KOPT-K1 (cell line): ENCODE data around the gene HNRNPUL2.
"Not testable (repeated sequence)": the region's sequence is repeated elsewhere in the genome, so short reads cannot be mapped to it uniquely, and the experiment has no call there.

Experiments
- H3K27ac ChIP-seq: fragments of 200-600 bp; sonication (generic); 2 replicates; pipeline ENCODE4 v1.5.1; 2016; ENCODE audit warnings: antibody characterized with exemption, mild to moderate bottlenecking, low read depth, low read length; ENCODE audit not compliant: poor library complexity, severe bottlenecking
- H3K36me3 ChIP-seq: fragments of 200-600 bp; sonication (generic); 2 replicates; pipeline ENCODE4 v1.5.1; 2017; ENCODE audit warnings: antibody characterized with exemption, mild to moderate bottlenecking, low read length, moderate library complexity; ENCODE audit not compliant: insufficient read depth
- H3K9me3 ChIP-seq: fragments of 200-600 bp; sonication (generic); 2 replicates; pipeline ENCODE4 v1.5.1; 2017; ENCODE audit warnings: antibody characterized with exemption, low read length, mild to moderate bottlenecking; ENCODE audit not compliant: insufficient read depth, poor library complexity, severe bottlenecking

Gene HNRNPUL2

GRCh38 chr11:62747475-62748160, 20.4 kb upstream of the HNRNPUL2 start:
- no peaks in the 10 kb centered on the region for H3K9me3 ChIP-seq
- peaks cover 21% of the 10 kb centered on the region for H3K36me3 ChIP-seq
- no peak overlapping the region for H3K27ac ChIP-seq

DNA sequence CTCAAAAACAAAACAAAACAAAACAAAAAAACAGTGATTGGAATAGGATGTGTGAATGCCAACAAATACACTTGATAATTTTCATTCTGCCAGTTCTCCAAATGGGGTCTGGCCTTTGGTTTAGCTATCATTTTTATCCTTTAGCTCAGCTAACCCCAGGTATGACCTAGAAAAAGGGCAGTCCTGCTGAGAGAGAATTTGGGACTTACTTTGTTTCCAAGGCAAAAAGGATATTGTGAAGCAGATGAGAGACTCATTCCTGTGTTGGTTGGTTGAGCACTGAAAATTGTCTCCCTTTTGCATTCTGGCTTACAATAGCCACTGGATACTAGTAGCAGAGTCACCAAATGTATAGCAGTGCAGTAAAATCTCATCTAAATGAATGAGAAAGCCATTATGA, 9.9 kb upstream of the HNRNPUL2 start:
- H3K27ac ChIP-seq = no peak overlapping the region
- H3K9me3 ChIP-seq = no peaks in the 10 kb centered on the region
- H3K36me3 ChIP-seq = peaks cover 95% of the 10 kb centered on the region

- Histone ChIP-seq H3K9me3 (no peaks in the 10 kb centered on the region), H3K27ac (no peak overlapping the region), H3K36me3 (peaks cover 67% of the 10 kb centered on the region)
Observed at GRCh38 chr11:62732830-62733229, 5.6 kb upstream of the HNRNPUL2 start.

DNA sequence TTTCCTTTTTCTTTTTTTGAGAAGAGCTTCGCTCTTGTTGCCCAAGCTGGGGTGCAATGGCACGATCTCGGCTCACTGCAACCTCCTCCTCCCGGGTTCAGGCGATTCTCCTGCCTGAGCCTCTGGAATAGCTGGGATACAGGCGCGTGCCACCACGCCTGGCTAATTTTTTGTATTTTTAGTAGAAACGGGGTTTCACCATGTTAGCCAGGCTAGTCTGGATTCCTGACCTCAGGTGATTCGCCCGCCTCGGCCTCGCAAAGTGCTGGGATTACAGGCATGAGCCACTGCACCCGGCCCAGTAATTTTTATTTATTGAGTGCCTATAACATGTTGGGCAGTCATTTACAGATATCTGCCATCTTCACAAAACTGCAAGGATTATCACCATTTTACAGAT, 2.8 kb upstream of the HNRNPUL2 start:
- H3K27ac ChIP-seq = peak overlapping the region; percentile 4
- peaks cover 56% of the 10 kb centered on the region for H3K36me3 ChIP-seq
- not testable (repeated sequence) for H3K9me3 ChIP-seq

DNA sequence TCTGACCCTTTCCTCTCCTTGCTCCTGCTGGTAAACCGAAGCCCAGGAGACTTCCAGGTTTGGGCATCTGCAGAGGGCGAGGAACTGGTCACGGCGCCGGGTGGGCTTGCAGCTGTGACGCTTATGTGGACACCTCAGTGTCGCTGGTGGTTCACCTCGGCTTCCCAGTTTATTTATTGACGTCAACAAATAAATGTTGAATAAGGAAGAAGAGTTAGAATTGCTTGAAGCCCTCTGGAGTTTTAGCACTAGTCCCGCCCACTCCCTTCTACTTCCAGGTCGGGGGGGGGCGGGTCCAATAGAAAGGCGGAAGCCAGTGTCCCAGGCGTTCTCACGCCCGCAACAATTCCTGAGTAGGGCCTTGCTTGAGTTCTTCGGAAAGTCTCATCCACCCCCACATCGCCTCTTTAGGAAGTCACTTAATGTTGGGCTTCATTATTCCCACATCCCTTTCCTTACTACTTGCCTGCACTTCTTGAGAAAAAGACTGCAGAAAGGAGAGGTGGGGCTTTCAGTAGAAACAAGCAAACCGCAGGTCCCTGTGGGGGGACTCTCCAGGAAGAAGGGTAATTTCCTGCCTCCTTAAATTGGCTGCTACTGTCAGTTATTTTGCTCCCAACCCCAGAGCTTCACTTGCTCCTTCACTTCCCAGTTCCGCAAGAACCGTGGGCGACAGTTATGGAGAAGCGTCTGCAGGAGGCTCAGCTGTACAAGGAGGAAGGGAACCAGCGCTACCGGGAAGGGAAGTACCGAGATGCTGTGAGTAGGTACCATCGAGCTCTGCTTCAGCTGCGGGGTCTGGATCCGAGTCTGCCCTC, 1.1 kb upstream of the HNRNPUL2 start, which contains the start of gene TTC9C:
TTC9C (plus strand) TSS at position 316 of the 818 bp plus-strand sequence; CDS start at position 679, 363 bp downstream.
- Histone ChIP-seq H3K36me3 (peaks cover 57% of the 10 kb centered on the region), H3K27ac (peak within 1 kb of the TSS; percentile 93), H3K9me3 (no peaks in the 10 kb centered on the region)

DNA sequence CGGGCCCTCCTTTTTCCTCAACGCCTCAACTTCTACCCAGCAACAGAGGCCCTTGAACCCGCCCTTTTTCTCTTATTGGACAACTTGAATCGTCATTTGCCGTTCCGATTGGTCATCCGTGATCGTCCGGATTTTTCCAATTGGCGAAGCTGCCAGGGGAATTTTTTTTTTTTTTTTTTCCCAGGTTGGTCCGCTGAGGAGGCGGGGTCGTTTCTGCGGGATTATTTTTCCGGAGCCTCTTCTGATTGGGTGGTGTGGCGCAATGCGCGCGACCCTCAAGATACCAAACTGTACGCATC, 564 bp upstream of the HNRNPUL2 start:
- peaks cover 57% of the 10 kb centered on the region for H3K36me3 ChIP-seq

GRCh38 chr11:62726915-62727164, 417 bp downstream of the HNRNPUL2 start:
- Histone ChIP-seq H3K9me3 (no peaks in the 10 kb centered on the region), H3K36me3 (peaks cover 57% of the 10 kb centered on the region), H3K27ac (peak overlapping the region; percentile 93)

More for the DNA sequence above, 564 bp upstream of the HNRNPUL2 start:
- H3K9me3 ChIP-seq = no peaks in the 10 kb centered on the region
- peak overlapping the region; percentile 93 for H3K27ac ChIP-seq

- no peaks in the 10 kb centered on the region for H3K9me3 ChIP-seq
- H3K36me3 ChIP-seq = peaks cover 57% of the 10 kb centered on the region
- H3K27ac ChIP-seq = peak overlapping the region; percentile 93
Observed at GRCh38 chr11:62726156-62726914, 922 bp downstream of the HNRNPUL2 start.

GRCh38 chr11:62725646-62726045, 1.6 kb downstream of the HNRNPUL2 start:
- Histone ChIP-seq H3K9me3 (no peaks in the 10 kb centered on the region), H3K36me3 (peaks cover 60% of the 10 kb centered on the region), H3K27ac (peak overlapping the region; percentile 93)

DNA sequence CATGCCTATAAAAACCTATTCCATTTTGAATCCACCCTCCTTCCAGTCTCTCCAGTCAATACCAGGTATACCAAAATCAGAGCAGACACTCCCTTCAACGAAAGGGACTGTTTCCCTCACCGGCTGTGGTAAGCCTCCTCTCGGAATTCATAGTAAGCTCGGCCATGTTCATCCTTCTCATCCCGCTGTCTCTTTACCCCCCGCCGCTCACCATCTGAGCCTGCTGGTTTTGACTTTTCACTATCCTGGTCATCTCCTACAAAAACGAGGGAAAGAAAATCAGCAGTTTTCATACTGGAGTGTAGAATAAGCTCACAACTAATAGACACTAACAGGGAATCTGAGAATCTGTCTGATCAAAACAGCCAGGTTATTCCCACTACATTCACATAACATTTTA, 3.1 kb downstream of the HNRNPUL2 start:
- peaks cover 74% of the 10 kb centered on the region for H3K36me3 ChIP-seq
- H3K9me3 ChIP-seq = no peaks in the 10 kb centered on the region
- H3K27ac ChIP-seq = peak overlapping the region; percentile 17

DNA sequence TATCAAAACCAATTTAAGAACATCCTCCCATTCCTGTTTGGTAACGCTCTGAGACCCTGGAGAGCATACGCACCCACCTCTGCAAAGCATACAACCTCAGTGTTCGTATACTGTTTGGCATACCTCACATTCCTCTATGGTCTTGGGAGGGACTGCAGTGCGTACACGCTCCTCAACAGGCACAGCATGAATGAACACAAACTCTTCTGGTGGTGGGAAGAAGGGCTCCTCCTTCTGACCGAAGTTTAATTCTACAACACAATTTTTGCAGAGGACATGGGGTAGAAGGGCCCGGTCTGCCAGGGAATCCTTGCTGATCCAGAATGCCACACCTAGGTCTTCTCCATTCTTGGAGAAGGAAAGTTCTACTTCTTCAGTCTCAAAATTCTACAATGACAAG, 5.3 kb downstream of the HNRNPUL2 start:
- H3K36me3 ChIP-seq = peaks cover 96% of the 10 kb centered on the region
- no peak overlapping the region for H3K27ac ChIP-seq
- no peaks in the 10 kb centered on the region for H3K9me3 ChIP-seq

DNA sequence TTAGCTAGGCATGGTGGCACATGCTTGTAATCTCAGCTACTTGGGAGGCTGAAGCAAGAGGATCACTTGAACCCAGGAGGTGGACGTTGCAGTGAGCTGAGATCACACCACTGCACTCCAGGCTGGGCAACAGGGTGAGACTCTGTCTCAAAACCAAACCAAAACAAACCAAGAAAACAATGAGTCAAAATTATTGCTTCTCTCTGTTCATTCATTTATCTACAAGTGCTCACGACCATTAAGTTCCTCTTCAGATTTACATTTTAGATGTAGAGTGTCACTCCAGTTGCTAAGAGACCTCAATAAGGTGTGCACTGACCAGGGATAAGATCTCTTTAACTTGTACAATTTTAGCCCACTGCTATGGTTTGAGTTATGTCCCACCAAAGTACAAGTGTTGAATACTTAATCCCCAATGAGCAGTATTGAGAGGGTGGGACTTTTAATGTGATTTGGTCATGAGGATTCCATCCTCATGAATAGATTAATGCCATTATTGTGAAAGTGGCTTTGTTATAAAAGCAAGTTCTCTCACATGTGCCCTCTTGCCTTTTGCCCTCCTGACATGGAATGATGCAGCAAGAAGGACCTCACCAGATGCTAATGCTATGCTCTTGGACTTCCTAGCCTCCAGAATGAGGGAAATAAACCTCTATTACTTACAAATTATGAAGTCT, 7.8 kb downstream of the HNRNPUL2 start:
- H3K36me3 ChIP-seq = peaks cover 100% of the 10 kb centered on the region
- no peak overlapping the region for H3K27ac ChIP-seq

GRCh38 chr11:62716816-62717215, 10.4 kb downstream of the HNRNPUL2 start:
- Histone ChIP-seq H3K27ac (no peak overlapping the region), H3K9me3 (no peaks in the 10 kb centered on the region), H3K36me3 (peaks cover 99% of the 10 kb centered on the region)

More for the DNA sequence above, 7.8 kb downstream of the HNRNPUL2 start:
- no peaks in the 10 kb centered on the region for H3K9me3 ChIP-seq

DNA sequence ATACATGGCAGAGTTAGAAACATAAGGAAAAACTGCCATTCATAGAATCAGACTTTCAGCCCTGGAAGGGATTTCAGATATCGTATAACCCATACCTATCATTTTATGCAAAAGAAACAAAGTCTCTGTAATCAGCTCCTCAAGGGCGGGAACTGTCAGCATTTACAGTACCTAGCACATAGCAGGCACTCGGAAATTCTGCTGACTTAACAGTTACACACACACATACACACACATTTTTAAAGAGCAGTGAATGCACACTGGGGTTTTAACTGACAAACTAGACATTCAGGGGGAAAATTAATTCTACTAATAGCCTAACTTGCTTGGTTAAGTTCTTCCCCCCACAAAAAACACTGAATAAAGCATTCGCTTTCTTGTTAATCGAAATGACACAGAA, 11.1 kb downstream of the HNRNPUL2 start:
- no peak overlapping the region for H3K27ac ChIP-seq
- H3K36me3 ChIP-seq = peaks cover 99% of the 10 kb centered on the region

More for the DNA sequence above, 11.1 kb downstream of the HNRNPUL2 start:
- no peaks in the 10 kb centered on the region for H3K9me3 ChIP-seq
